Neural cell (in vitro differentiated cells): ENCODE measurements around the gene HTD2.
"Not testable (repeated sequence)": the region's sequence is repeated elsewhere in the genome, so short reads cannot be mapped to it uniquely, and the experiment has no call there.

Experiments
- EZH2 ChIP-seq: fragments of 200-600, 300-800 bp; shearing (Covaris generic), sonication (generic); IDR thresholded peaks from 2 replicates; pipeline ENCODE4 v1.6.1; 2014; ENCODE audit warnings: antibody characterized with exemption, low read length, borderline replicate concordance, mild to moderate bottlenecking; ENCODE audit not compliant: insufficient read depth, poor library complexity, severe bottlenecking
- POLR2AphosphoS5 ChIP-seq: IDR thresholded peaks from 2 replicates; pipeline ENCODE4 v1.6.1; 2012
- RAD21 ChIP-seq: fragments of 450-650 bp; conservative IDR thresholded peaks from 2 replicates; pipeline ENCODE4 v1.6.1; 2014; ENCODE audit warnings: antibody characterized with exemption, mild to moderate bottlenecking, moderate library complexity
- SMC3 ChIP-seq: fragments of 450-650 bp; conservative IDR thresholded peaks from 2 replicates; pipeline ENCODE4 v1.6.1; 2014; ENCODE audit warnings: antibody characterized with exemption, mild to moderate bottlenecking, moderate library complexity; ENCODE audit not compliant: poor library complexity
- TF ChIP-seq, protein P1 (sequence below): fragments of 450-650 bp; IDR thresholded peaks from 2 replicates; pipeline ENCODE4 v1.5.1; 2014; ENCODE audit warnings: antibody characterized with exemption, mild to moderate bottlenecking, moderate library complexity; ENCODE audit not compliant: poor library complexity, severe bottlenecking
- TF ChIP-seq, protein P2 (sequence below): IDR thresholded peaks from 2 replicates; pipeline ENCODE4 v1.6.1; 2012; ENCODE audit warnings: borderline replicate concordance

DNA sequence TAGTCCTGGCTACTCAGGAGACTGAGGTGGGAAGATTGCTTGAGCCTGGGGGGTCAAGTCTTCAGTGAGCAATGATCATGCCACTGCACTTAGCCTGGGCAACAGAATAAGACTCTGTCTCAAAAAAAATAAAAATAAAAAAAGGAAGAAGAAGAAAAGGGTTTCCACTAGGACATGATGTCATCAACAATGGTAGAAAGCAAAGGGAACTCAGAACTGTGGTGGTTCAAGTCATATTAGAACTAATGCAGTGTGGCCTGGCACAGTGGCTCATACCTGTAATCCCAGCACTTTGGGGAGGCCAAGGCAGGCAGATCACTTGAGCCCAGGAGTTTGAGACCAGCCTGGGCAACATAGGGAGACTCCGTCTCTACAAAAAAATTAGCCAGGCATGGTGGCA lies 38.8 kb upstream of the HTD2 start:
- TF ChIP-seq, protein P1, sequence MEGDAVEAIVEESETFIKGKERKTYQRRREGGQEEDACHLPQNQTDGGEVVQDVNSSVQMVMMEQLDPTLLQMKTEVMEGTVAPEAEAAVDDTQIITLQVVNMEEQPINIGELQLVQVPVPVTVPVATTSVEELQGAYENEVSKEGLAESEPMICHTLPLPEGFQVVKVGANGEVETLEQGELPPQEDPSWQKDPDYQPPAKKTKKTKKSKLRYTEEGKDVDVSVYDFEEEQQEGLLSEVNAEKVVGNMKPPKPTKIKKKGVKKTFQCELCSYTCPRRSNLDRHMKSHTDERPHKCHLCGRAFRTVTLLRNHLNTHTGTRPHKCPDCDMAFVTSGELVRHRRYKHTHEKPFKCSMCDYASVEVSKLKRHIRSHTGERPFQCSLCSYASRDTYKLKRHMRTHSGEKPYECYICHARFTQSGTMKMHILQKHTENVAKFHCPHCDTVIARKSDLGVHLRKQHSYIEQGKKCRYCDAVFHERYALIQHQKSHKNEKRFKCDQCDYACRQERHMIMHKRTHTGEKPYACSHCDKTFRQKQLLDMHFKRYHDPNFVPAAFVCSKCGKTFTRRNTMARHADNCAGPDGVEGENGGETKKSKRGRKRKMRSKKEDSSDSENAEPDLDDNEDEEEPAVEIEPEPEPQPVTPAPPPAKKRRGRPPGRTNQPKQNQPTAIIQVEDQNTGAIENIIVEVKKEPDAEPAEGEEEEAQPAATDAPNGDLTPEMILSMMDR, result not testable (repeated sequence)
- TF ChIP-seq EZH2, RAD21, POLR2AphosphoS5, SMC3: not testable (repeated sequence)
- TF ChIP-seq, protein P2, sequence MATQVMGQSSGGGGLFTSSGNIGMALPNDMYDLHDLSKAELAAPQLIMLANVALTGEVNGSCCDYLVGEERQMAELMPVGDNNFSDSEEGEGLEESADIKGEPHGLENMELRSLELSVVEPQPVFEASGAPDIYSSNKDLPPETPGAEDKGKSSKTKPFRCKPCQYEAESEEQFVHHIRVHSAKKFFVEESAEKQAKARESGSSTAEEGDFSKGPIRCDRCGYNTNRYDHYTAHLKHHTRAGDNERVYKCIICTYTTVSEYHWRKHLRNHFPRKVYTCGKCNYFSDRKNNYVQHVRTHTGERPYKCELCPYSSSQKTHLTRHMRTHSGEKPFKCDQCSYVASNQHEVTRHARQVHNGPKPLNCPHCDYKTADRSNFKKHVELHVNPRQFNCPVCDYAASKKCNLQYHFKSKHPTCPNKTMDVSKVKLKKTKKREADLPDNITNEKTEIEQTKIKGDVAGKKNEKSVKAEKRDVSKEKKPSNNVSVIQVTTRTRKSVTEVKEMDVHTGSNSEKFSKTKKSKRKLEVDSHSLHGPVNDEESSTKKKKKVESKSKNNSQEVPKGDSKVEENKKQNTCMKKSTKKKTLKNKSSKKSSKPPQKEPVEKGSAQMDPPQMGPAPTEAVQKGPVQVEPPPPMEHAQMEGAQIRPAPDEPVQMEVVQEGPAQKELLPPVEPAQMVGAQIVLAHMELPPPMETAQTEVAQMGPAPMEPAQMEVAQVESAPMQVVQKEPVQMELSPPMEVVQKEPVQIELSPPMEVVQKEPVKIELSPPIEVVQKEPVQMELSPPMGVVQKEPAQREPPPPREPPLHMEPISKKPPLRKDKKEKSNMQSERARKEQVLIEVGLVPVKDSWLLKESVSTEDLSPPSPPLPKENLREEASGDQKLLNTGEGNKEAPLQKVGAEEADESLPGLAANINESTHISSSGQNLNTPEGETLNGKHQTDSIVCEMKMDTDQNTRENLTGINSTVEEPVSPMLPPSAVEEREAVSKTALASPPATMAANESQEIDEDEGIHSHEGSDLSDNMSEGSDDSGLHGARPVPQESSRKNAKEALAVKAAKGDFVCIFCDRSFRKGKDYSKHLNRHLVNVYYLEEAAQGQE, result not testable (repeated sequence)
